ENCODE measurements around the gene ANKRD2.
"Not testable (repeated sequence)": the region's sequence is repeated elsewhere in the genome, so short reads cannot be mapped to it uniquely, and the experiment has no call there.

Gene ANKRD2

GRCh38 chr10:97574374-97575126, 2.0 kb downstream of the ANKRD2 start:
- no peak for DNase-seq

DNA sequence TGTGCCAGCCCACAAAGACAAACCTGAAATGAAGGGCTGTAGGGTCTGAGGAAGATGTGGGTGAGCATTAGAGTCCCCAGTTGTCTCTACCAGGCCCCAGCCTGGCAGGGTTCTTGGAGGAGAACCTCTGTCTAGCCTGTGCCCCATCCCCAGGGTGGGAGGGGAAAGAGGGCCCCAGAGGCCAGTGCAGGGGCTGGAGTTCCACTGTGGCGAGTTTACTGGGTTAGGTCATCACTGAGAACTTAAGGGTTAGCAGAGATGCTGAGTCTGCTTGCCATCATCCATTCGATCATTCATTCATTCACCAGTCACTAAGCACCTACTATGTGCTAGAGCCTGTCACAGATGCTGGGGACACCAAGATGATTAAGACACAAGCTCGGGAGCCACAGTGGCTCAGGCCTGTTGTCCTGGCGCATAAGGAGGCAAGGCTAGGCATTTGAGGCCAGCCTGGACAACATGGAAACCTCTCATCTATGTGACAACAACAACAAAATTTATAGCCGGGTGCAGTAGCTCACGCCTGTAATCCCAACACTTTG, 2.6 kb downstream of the ANKRD2 start:
- no peak for DNase-seq

DNA sequence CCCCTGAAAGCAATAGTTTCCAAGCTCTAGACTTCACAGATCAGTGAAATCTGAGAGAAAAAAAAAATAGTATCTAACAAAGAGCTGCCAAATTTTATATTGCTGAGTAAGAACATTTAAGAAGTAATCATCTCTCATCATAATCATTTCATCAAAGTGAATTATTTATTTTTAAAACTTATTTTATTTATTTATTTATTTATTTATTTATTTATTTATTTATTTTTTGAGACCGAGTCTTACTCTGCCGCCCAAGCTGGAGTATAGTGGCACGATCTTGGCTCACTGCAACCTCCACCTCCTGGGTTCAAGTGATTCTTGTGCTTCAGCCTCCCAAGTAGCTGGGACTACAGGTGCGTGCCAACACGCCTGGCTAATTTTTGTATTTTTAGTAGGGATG, 3.9 kb downstream of the ANKRD2 start:
- not testable (repeated sequence) for DNase-seq

- DNase-seq: no peak
Measured at GRCh38 chr10:97577701-97578100, 5.1 kb downstream of the ANKRD2 start.

- DNase-seq: no peak
Measured at GRCh38 chr10:97578171-97578844, 5.7 kb downstream of the ANKRD2 start.

DNA sequence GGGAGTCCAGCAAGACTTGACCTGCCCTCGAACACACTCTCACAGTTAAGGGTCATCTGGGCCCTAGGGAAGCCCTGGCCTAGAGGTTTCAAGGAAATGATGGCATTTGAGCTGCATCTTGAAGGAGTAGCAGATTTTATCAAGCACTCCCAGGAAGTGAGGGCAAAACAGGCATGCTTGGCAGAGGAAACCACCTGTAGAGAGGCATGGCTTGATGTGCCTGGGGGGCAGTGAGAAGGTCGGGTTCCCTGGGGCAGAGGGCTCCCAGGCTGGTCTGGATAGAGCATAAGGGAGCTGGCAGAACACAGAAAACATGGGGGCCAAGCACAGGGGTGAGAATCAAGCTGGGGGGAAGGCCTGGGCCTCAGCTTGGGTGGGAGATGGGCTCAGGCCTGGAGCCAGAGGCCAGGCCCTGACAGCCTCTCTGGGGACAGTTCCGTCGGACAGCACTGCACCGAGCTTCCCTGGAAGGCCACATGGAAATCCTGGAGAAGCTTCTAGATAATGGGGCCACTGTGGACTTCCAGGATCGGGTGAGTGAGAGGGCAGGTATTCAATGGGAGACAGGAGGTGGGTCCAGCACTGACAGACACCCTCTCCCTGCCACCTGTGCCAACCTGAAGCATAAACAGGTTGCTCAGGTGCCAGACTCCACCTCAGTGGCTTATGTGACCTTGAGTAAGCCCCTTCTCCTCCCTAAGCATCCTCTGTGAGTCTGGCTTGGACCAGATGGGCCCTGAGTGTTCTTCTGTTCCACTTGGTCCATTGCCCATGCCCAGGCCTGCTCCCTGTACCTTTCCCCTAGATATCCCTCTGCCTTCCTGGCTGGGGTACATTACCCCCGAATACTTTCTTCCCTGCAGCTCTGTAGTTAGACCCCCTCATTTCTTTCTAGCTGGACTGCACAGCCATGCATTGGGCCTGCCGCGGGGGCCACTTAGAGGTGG, 8.1 kb downstream of the ANKRD2 start:
- DNase-seq: no peak

GRCh38 chr10:97582169-97582568, 9.6 kb downstream of the ANKRD2 start:
- no peak for DNase-seq

GRCh38 chr10:97583476-97583875, 10.9 kb downstream of the ANKRD2 start:
- DNase-seq: no peak

DNA sequence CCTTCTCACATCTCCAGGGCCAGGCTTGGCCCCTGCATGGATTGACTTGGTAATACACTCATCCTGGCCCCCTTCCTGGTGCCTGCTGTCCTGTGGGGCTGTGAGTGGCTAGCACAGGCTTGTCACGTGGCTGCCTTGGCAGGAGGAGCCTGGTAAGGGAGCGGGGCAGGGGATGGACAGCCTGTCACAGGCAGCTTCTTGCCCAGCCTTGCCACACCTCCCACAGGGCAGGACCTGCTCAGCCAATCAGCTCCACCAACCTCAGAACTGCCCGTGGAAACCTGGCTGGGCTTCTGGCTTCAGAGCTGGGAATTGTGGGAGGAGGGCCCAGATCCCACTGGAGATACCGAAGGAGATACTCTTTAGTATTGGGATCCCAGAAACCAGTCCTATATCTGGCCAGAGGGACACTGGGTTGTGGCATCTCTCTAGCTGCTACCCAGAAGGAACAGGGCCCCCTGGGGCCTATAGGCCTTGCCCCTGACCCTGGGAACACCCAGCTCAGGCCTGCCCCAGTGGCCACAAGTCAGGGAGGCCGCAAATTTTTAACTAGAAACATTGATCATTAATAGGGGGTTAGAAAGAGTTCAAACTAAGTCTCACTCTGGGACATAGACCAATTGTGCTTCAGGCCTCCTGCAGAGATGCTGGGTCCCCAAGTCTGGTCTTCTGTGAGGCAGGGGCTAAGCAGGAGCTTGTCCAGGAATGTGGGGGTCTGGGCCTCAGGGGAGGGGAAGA, 11.7 kb downstream of the ANKRD2 start, which contains the start of gene HOGA1:
HOGA1 (plus strand) TSS at position 330 of the 738 bp plus-strand sequence; CDS start at position 645, 315 bp downstream.
- no peak for DNase-seq

GRCh38 chr10:97584798-97585438, 12.3 kb downstream of the ANKRD2 start:
- DNase-seq: no peak

DNA sequence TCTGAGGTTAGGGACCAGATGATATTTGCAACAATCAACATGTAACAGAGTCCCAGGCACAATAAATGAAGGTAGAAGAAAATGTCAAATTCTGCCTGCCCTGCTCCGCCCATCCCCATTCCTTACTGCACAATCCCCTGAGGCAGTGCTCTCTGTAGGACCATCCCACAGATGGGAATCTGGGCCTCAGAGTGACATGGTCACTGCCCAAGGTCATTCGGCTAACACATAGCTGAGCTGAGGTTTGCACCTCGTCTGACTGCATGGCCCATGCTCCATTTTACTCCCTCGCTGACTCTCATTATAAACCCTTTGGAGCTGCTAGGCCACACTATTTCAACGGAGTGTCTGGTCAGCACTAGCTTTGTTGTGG, 12.8 kb downstream of the ANKRD2 start:
- no peak for DNase-seq

DNA sequence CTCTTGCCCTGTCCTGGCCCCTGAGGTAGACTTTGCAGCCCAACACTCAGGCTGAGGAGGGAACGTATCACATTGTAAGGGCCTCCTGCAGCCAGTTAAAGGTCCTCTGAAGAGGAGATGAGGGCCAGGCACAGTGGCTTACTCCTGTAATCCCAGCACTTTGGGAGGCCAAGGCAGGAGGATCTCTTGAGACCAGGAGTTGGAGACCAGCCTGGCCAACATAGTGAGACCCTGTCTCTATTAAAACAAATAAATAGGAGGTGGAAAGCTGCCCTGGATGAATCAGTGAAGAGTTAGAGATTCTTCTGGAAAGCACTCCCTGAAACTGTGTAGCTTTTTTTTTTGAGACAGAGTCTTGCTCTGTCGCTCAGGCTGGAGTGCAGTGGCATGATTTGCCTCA, 14.6 kb downstream of the ANKRD2 start:
- no peak for DNase-seq

- no peak for DNase-seq
Measured at GRCh38 chr10:97589479-97589878, 16.9 kb downstream of the ANKRD2 start, which contains the start of gene C10orf62. Gene C10orf62, plus strand, starts transcription at chr10:97589721. Its CDS starts 177 bp downstream, at chr10:97589898.

DNA sequence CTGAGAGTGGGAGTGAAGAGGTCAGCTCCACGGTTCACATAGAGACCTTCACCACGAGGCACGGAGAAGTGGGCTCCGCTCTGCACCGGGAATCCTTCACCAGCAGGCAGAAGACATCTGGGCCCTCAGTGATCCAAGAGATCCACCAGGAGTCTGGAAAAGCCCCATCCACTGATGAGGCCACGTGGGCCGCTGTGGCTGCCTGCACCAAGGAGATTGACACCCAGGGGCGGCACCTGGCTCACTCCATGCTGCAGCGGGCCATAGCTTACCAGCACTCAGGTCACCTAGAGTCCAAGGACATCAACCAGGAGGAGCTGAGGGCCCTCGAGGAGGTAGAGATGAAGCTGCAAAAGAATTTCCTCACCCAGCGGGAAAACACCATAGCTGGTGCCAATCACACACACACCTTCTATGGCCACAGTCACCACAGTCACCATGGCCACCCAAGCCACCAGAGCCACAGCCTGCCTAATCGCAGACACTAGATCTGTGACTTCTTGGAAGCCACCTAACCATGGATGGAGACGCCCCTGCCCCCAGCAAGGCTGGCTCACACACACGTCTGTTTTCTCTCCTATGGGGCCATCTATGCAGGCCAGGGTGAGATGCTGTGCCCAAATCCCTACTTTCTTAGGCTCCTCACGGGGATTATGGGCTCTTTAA, 17.6 kb downstream of the ANKRD2 start:
- no peak for DNase-seq

DNA sequence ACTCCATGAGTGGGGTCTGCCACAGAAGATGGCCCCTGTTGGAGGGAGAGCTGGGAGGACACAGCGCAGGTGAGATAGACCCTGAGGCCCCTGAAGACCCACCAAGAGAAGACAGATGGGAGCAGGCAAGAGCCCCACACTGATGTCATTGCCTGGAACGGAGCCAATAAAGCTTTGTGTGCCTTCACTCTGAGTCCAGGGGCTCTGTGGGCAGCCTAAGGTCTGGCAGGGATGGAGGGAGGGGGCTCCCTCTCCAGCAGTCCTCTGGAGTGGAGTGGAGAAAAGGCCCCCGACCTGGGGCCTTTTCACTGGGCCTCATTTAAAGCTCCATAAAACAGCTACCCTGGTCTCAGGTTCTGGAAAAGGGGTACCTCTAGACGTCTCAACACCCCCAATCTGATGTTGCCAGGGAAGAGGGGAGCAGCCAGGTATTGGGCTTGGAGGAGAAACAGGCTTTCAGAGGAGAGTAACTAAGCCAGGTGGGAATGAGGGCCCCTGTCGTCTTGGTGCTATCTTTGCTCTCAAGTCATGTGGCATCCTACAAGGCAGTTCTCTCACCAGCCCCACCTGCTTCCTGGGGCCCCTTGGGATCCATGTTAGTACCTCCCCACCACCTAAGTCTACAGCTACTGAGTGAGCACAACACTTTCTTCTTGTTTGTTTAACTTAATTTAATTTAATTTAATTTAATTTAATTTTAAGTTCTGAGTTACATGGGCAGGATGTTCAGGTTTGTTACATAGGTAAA, 18.3 kb downstream of the ANKRD2 start:
- no peak for DNase-seq

DNA sequence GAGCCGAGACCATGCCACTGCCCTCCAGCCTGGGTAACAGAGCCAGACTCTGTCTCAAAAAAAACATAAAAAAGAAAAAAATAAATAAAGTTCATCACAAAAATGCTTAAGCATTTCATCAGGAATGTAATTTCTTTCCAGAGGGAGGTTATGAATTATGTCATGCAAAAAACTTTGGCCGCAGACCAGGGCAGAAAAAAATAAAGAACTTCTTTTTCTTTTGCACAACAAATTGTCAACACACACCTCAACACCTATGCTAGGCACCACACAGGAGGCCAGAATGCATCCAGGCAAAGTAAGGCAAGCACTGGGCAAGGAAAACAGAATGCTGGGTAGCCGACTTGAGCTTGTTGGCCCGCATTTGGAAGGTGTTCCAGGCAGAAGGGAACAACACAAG, 20.8 kb downstream of the ANKRD2 start:
- DNase-seq: no peak

DNA sequence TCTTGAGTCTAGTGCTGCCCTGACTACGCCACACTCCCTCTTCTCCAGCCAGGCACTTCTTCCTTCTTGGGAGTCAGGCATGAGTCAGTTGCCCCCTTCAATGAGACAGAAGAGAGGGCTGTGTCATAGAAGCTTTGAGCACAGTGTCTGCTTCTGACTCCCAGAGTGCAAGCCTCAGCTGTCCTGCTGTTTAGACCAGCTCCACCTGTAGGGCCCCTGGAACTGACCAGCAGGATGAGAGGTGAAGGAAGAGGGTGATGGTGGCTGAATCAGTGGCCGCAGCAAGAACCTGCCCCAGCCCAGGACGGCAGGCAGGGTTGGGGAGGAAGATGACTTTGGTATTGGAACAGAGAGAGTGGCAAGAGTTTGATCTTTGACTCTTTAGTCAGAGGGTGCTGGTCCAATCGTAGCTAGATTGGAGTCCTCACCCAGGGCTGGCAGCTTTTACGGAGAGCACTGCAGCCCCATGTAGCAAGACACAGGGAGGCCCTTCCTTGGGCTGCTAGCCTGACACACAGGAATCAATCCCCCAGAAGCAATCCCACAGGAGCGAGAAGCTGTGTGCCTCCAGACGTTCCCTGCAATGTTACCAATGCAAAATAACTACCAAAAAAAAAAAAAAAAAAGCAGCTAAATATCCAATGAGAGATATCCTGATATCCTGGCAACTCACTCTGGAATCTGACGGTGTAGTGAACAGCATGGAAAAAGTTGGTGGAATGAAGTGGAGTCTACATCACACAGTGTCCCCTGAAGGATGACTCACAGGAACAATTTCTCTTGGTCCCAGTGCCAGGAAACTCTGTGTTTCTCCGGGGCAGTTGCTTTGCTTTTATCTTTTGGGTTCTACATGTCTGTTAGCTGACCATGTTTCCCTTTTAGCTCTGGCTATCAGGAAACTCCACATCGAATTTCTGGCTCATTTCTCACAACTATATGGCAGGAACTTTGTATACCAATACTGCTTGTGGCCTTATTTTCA, 23.8 kb downstream of the ANKRD2 start:
- DNase-seq: no peak

GRCh38 chr10:97597778-97598177, 25.2 kb downstream of the ANKRD2 start:
- DNase-seq: no peak
